NCI-H1694 (cell line): Measurements from ENCODE around the gene ZDHHC1.

Experiments
- DNase-seq: peaks from one replicate; lab custom pipeline; 2025; lab: John Stamatoyannopoulos, UW

The ZDHHC1 gene

GRCh38 chr16:67409631-67410030 lies 6.6 kb downstream of the ZDHHC1 start:
- DNase-seq: no peak

GRCh38 chr16:67407788-67408452 lies 8.4 kb downstream of the ZDHHC1 start:
- DNase-seq: no peak

DNA sequence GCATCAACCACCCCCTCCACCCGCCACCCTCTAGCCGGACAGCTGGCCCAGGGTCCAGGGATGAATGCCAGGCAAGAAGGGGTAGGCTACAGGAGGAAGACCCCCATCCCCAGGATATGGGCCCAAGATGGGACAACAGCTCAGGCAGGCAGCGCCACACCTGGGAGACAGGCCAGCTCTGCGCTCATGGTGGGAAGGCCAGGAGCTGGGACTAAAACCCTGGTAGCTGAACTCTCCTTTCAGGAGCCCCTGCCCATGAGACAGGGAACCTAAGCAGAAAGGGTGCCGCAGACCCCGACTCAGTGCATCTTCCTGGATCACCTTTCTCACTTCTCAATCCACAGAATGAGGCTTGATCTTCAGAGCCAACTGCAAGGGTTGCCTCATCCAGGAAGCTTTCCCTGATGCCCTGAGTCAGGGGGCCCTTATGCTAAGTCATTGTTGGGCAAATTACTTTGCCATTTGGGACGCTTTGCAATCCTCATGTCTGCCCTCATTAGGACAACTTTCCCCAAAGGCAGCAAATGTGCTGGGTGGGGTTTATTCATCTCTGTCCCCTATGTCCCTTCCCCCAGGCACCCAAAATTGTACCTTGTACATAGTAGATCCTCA lies 9.0 kb downstream of the ZDHHC1 start:
- no peak for DNase-seq

DNA sequence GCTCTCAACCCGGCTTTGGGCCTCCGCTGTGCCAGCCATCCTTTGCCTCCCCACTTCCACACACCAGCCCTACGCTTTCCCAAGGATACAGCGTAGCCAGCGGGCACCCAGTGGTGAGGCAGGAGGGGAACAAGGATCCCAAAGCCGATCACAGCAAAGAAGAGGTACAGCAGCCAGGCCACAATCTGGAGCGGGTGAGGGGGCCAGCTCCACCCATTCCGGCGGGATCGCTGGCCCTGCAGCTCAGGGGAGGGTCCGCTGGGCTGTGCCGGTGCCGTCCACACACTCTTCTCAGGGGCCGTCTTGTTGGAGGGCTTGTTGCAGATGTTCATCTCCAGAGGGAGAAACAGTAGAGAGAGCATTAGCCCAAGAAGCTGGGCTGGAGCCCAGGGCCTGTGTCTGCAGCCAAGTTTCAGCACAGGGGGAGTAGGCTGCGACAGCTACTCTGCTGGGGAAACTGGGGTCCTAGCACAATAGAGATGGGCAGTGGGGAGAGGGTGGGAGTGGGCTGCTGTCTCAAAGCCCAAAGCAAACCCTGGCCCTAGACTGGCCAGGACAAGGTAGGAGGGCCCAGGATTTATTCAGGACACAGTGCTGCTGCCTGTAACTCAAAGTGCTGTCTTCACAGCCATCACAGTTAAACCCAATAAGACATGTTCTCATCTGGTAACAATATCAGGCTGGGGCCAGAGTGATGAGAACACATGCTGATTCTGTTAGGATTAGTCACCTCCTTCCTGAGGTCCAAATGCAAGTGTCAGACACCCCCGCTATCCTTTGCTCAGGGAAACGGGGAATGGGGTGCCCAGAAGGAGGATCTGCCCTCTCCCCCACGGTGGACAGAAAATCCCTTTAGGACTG lies 9.9 kb downstream of the ZDHHC1 start:
- DNase-seq: no peak

DNA sequence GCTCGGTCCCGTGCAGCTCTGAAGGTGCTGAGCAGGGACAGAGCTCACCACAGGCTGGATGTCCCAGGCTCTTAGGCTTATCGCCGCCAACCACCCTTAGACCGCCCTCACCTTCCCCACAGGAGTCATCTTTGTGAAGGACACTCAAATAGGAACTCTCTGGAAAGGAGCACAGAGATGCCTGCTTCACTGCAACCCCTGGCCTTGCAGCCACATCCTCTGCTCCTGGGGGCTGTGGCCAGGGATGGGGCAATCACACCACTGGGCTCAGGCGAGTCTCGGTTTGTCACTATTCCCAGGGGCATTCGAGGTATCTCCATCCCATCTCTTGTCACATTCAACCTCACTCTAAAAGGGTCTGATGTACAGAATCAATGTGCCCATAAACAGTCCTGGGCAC lies 10.9 kb downstream of the ZDHHC1 start:
- no peak for DNase-seq

- DNase-seq: no peak
Measured at GRCh38 chr16:67404740-67405226, 11.5 kb downstream of the ZDHHC1 start.

DNA sequence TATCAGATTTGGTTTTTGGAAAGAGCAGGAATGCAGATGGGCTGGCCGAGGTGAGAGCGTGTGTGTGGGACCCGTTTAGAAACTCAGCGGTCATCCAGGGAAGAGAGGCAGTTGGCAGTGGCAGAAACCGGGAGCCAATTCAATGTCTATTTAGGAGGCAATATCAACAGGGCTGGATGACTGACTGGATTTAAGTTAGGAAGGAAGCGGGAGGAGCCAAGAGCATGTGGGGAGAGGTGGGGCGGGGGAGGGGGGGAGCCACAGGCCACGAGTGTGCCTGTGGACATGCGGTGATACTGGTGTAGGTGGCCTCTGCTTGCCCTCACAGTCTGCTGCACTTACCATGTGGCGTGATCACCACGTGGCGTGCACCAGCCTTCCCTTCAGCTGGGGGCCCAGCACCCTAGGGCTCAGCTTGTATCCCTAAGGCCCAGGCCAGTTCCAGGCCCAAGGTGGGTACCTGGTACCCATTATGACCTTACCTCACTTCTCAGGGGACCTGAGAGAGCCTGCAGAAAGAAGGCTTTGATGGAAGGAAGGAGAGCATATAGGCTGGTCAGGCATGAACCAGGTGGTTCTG lies 12.2 kb downstream of the ZDHHC1 start:
- DNase-seq: no peak

GRCh38 chr16:67400901-67401300 lies 15.4 kb downstream of the ZDHHC1 start:
- no peak for DNase-seq

DNA sequence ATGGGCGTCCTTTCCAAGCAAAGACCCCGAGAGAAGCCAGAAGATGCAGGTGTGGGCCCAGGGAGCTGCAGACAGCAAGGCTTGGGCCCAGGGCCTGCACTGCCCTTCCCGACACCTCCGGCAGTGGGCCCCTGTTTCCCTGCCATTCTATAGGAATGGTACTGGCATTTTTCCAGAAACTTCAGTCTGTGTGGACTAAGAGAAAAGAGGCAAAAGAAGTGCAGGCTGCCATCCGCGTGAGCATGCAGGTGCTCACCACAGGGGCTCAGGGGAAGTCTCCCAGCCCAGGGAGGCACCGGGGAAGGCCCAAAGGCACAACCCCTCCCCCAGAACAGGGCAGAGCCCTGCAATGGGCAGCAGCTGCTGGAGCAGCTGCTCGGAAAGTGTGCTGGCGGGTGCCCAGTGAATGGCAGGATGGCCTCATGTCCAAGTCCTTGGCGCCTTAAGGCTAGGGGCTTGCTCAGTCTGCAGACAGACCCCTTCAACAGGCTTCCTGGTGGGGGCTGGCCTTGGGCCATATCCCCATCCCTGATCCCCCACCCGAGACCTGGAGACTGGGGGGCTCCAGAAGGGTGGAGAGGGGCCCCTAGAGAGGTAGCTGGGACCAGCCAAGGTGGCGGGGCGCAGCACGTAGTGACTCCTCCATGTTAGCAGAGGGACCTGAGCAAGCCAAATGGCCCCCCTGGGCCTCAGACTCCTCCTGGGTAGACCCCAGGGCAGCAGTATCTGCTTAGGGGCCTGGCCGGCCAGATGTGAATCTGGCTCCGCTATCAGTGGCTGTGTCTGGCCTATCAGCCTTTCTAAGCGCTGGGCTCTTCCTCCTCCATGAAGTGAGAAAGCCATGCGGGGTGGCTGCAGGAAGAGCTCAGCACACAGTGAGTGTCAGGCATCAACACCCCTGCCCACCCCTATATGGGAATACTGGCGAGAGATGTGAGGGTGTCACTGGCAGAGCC lies 16.2 kb downstream of the ZDHHC1 start:
- peak; percentile 17 for DNase-seq

DNA sequence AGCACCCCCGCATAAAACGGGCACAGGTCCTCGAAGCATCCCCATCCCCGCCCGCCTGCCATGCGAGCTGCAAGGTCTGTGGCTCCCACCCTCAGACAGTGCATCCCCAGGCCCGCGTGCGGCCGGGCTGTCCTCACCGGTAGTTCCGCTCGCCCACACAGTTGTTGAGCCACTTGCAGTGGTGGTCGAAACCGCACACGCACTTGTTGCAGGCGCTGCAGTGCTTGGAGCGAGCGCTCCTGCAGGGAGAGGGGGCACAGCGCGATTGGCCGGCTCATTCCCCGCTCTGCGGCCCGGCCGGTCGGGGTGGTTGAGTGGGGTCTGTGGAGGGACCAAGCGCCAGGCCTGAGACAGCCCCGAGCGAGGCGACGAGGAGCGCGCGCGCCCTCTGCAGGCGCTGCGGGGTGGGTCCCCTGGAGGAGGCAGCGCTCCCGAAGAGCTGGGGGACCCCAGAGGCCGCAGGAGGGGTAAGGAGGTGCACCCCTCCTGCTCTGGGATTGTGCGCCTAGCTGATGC lies 17.0 kb downstream of the ZDHHC1 start:
- no peak for DNase-seq

GRCh38 chr16:67398546-67399217 lies 17.6 kb downstream of the ZDHHC1 start:
- DNase-seq: no peak

DNA sequence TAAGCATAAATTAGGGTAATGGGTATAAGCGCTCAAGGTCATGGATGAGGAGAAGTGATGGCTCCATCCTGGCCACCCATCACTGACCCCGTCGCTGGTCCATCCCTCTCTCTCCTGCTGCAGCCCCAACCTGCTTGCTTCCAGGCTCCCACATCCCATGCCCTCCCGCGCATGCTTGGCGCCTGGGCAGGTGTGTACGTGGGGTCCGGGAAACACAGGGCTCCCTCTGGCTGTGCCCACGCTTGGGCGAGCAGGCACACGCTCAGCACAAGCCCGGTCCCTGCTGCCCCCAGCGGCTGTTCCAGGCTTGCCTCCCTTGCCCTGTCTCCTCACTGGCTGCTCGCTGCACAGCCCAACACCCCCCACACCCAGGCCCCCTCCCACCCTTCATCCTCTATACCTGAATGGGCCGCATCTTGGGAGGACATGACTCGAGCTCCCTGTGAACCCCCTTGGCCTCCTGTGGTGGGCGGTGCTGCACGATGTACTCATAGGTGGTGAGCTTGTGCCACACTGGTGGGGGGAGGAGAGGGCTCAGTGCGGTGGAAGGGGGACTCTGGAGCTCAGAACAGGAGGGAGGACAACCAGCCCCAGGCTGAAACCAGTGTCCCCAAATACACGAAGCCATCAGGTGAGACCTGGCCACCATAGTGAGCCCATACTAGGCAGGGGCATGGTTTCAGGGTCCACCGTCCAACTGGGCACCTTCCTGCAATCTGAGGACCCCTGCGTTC lies 18.3 kb downstream of the ZDHHC1 start:
- peak; percentile 21 for DNase-seq

DNA sequence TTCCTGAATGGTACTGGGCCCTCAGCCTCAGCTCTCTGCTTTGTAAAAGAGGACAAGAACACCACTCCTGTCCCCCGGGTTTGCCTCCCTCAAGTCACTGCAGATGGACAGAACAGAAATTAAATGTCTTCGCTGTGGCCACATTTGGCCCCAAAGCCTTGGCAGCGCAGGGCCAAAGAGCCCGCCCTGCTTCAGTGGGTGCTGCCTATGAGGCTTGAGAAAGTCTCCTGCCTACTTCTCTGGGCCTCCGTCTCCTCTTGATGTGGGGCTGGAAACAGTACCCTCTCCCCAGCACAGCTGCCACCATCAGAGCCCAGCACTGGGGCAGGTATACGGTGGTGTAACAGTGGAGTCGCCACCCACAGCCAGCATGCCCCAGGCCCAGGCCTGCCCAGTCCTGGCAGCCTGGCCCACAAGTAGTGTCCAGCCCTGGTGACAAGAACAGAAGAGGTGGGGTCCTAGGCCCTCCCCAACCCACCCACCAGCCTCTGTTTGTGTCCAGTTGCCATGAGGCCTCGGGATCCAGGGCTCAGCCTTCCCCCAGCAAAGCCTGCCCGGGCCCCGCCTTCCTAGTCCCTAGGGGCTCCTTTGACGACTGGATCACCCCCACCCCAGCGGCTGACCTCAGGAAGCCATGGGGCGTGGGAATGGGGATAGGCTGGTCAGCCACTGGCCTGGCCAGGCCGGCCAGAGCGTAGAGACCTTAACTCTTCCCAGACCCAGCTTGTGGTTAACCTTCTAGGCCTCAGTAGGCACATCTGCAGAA lies 19.1 kb downstream of the ZDHHC1 start:
- DNase-seq: no peak

DNA sequence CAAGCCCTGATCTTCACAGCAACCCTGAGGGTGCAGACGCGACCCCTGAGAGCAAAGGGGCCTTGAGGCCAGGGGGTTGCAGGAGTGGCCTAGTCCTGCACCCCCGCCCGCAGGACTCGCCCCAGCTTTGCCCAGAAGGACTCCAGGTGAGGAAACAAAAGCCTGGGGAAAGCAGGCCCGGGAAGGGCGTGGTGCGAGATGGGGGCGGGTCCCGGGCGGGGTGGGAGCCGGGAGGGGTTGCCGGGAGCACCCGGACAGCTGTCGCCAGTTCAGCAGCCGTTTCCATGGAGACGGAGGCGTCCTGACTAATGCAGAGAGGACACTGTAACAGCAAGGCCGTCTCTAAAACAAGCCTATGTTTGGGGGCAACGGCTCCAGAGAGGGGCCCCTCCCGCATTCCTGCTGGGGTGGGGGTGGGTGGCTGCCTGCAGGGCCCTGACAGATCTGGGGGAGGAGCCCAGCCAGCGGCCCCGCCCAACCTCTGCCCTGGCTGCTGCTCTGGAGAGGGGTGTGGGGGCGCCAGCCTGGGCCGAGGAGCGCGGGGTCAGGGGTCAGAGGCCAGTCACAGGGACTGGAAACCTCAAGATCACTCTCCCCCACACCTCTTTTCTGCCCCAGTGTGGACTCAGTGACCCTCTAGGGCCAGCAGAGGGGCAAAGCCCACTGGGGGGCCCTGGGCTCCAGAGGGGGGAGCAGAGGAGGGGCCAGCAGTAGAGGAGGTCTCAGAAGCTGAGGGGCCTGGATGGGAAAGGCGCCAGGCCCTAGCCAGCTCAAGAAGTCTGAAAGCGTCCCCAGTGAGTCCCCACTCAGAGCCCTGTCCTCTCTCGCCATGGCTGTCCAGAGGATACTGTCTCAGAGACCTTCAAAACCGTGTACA lies 19.9 kb downstream of the ZDHHC1 start:
- DNase-seq: peak; percentile 89

GRCh38 chr16:67395458-67396158 lies 20.7 kb downstream of the ZDHHC1 start:
- peak; percentile 60 for DNase-seq

DNA sequence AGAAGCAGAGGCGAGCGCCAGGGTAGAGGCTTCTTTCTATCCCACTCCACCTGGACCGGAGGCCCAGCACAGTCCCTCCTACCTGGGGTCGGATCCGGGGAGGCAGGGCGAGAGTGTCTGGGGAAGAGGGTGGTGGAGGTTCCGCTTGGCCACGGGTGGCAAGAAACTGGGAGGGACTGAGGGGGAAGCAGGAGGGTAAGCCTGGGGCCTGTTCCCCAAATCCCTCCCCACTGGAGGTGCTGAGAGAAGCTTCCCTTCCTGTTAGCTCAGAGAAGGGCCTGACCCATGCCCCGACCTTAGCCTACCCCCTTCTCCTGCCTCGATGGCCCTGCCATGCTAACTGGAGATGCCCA lies 21.2 kb downstream of the ZDHHC1 start:
- DNase-seq: no peak
